ENCODE results near the gene PLEKHG7. TPM values are rescaled to one million over a fixed set of nuclear protein-coding genes. Genes with fewer than 3 reads are reported as not detected.

Gene PLEKHG7
- total and polyA plus RNA-seq, 4 donors, result 0.08 to 0.28 (median 0.13) TPM

DNA sequence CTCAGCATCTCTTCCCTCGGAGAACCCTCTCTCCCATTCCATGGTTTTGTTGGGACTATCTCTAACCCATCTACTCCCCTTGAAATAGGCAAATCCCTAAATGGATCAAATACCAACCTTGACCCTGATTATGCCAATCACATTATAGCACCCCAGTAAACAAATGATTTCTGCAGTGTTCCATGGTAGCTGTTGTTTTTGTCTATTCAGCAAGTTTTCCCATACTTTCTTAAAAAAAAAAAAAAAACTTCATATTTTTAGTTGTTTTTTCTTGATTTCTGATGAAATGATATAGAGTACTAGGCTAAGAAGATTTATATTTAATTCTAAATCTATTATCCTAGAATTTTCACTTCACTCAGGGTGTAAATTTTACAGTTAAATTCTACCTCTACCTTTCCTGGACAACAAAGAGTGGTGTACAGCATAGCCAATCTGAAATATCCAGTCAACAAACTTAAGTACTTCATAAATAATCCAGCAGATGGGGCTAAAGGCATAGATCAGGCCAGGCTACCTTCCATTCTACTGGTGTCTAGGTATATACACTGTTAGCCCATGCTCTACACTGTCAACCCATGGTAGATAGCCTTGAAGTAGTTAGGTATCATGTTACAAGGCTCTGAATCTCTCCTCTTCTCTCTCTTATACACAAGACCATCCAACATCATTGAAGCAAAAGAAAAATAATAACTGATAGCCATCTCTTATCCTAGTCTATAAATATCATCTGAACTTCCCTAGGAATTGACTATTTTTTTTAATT, 82.2 kb downstream of the PLEKHG7 start:
- TF ChIP-seq, protein P1, sequence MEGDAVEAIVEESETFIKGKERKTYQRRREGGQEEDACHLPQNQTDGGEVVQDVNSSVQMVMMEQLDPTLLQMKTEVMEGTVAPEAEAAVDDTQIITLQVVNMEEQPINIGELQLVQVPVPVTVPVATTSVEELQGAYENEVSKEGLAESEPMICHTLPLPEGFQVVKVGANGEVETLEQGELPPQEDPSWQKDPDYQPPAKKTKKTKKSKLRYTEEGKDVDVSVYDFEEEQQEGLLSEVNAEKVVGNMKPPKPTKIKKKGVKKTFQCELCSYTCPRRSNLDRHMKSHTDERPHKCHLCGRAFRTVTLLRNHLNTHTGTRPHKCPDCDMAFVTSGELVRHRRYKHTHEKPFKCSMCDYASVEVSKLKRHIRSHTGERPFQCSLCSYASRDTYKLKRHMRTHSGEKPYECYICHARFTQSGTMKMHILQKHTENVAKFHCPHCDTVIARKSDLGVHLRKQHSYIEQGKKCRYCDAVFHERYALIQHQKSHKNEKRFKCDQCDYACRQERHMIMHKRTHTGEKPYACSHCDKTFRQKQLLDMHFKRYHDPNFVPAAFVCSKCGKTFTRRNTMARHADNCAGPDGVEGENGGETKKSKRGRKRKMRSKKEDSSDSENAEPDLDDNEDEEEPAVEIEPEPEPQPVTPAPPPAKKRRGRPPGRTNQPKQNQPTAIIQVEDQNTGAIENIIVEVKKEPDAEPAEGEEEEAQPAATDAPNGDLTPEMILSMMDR (IDR thresholded peaks at IDR 0.05; ENCODE audit: low read depth, low read length, missing input control), result peak; percentile 63
- TF ChIP-seq RAD21 (IDR thresholded peaks at IDR 0.05) (peak; percentile 91 to 93), NR2F2 (IDR thresholded peaks at IDR 0.05) (no peak), GABPA (IDR thresholded peaks at IDR 0.05 in 1 of 2, conservative IDR thresholded peaks at IDR 0.05 in 1 of 2) (no peak), HNF4G (IDR thresholded peaks at IDR 0.05) (no peak), FOXA2 (IDR thresholded peaks at IDR 0.05) (no peak)
- TF ChIP-seq, protein P2, sequence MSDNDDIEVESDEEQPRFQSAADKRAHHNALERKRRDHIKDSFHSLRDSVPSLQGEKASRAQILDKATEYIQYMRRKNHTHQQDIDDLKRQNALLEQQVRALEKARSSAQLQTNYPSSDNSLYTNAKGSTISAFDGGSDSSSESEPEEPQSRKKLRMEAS (IDR thresholded peaks at IDR 0.05), result peak; percentile 14
- WGBS, result 80% methylated on average over 1 of the region's 1 CpG
- Histone ChIP-seq H3K27me3 (ENCODE audit: control insufficient read depth in 4 of 4, insufficient read depth in 4 of 4, low read length in 3 of 4) (no peaks in the 10 kb centered on the region), H3K36me3 (ENCODE audit: control insufficient read depth in 4 of 4, insufficient read depth in 3 of 4, low read depth in 1 of 4, low read length in 3 of 4) (peaks cover 0 to 3% (median 0%) of the 10 kb centered on the region in 4 donors), H3K4me3 (ENCODE audit: low read depth in 1 of 3, low read length in 3 of 3) (no peak overlapping the region), H3K4me1 (ENCODE audit: control insufficient read depth in 4 of 4, insufficient read depth in 4 of 4, low read length in 3 of 4) (no peaks in the 10 kb centered on the region), H3K9me3 (ENCODE audit: control insufficient read depth in 4 of 4, low read length in 3 of 4) (no peaks in the 10 kb centered on the region), H3K9ac (ENCODE audit: low read depth in 1 of 2, low read length in 2 of 2) (no peak overlapping the region), H3K27ac (ENCODE audit: low read depth in 1 of 2, low read length in 2 of 2) (no peak overlapping the region)
- no peak for DNase-seq (ENCODE audit: low spot score)

DNA sequence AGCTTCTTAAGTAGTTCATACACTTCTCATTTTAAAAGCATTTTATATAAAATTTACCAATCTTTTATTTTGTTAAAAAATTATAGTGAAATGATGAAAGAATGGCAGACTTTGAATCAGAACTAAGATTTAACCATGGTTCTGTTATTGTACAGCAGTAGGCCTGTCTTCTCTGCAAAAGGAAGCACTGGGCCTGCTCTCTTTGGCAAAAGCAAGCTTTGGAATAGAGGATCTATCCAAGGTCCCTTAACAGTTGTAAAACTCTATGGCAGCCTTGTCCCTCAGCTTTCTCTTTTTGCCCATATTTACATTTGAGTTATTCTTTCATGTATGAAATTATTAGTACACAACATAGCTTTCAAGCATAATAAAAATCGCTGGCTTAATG, 82.8 kb downstream of the PLEKHG7 start:
- Histone ChIP-seq H3K4me1 (ENCODE audit: control insufficient read depth in 4 of 4, insufficient read depth in 4 of 4, low read length in 3 of 4) (no peaks in the 10 kb centered on the region), H3K4me3 (ENCODE audit: low read depth in 1 of 3, low read length in 3 of 3) (no peak overlapping the region), H3K9ac (ENCODE audit: low read depth in 1 of 2, low read length in 2 of 2) (no peak overlapping the region), H3K27ac (ENCODE audit: low read depth in 1 of 2, low read length in 2 of 2) (no peak overlapping the region), H3K27me3 (ENCODE audit: control insufficient read depth in 4 of 4, insufficient read depth in 4 of 4, low read length in 3 of 4) (no peaks in the 10 kb centered on the region), H3K9me3 (ENCODE audit: control insufficient read depth in 4 of 4, low read length in 3 of 4) (no peaks in the 10 kb centered on the region), H3K36me3 (ENCODE audit: control insufficient read depth in 4 of 4, insufficient read depth in 3 of 4, low read depth in 1 of 4, low read length in 3 of 4) (peaks cover 0 to 3% (median 0%) of the 10 kb centered on the region in 4 donors)
- WGBS, result 88% methylated on average over 1 of the region's 1 CpG
- no peak for DNase-seq (ENCODE audit: low spot score)
- TF ChIP-seq, protein P2 (IDR thresholded peaks at IDR 0.05), result no peak
- TF ChIP-seq GABPA (IDR thresholded peaks at IDR 0.05 in 1 of 2, conservative IDR thresholded peaks at IDR 0.05 in 1 of 2) (no peak), HNF4G (IDR thresholded peaks at IDR 0.05) (no peak), NR2F2 (IDR thresholded peaks at IDR 0.05) (no peak), YY1 (IDR thresholded peaks at IDR 0.05) (no peak), FOXA2 (IDR thresholded peaks at IDR 0.05) (no peak), FOXA1 (IDR thresholded peaks at IDR 0.05) (no peak), HNF4A (conservative IDR thresholded peaks at IDR 0.05) (no peak), RAD21 (IDR thresholded peaks at IDR 0.05) (no peak), TAF1 (conservative IDR thresholded peaks at IDR 0.05) (no peak), JUND (IDR thresholded peaks at IDR 0.05) (no peak), SP1 (IDR thresholded peaks at IDR 0.05) (no peak), RXRA (IDR thresholded peaks at IDR 0.05) (no peak), EGR1 (IDR thresholded peaks at IDR 0.05; ENCODE audit: low read depth in 2 of 2) (no peak)
- TF ChIP-seq, protein P3, sequence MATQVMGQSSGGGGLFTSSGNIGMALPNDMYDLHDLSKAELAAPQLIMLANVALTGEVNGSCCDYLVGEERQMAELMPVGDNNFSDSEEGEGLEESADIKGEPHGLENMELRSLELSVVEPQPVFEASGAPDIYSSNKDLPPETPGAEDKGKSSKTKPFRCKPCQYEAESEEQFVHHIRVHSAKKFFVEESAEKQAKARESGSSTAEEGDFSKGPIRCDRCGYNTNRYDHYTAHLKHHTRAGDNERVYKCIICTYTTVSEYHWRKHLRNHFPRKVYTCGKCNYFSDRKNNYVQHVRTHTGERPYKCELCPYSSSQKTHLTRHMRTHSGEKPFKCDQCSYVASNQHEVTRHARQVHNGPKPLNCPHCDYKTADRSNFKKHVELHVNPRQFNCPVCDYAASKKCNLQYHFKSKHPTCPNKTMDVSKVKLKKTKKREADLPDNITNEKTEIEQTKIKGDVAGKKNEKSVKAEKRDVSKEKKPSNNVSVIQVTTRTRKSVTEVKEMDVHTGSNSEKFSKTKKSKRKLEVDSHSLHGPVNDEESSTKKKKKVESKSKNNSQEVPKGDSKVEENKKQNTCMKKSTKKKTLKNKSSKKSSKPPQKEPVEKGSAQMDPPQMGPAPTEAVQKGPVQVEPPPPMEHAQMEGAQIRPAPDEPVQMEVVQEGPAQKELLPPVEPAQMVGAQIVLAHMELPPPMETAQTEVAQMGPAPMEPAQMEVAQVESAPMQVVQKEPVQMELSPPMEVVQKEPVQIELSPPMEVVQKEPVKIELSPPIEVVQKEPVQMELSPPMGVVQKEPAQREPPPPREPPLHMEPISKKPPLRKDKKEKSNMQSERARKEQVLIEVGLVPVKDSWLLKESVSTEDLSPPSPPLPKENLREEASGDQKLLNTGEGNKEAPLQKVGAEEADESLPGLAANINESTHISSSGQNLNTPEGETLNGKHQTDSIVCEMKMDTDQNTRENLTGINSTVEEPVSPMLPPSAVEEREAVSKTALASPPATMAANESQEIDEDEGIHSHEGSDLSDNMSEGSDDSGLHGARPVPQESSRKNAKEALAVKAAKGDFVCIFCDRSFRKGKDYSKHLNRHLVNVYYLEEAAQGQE (IDR thresholded peaks at IDR 0.05), result no peak
- TF ChIP-seq, protein P1 (IDR thresholded peaks at IDR 0.05; ENCODE audit: low read depth, low read length, missing input control), result no peak
- TF ChIP-seq, protein P4, sequence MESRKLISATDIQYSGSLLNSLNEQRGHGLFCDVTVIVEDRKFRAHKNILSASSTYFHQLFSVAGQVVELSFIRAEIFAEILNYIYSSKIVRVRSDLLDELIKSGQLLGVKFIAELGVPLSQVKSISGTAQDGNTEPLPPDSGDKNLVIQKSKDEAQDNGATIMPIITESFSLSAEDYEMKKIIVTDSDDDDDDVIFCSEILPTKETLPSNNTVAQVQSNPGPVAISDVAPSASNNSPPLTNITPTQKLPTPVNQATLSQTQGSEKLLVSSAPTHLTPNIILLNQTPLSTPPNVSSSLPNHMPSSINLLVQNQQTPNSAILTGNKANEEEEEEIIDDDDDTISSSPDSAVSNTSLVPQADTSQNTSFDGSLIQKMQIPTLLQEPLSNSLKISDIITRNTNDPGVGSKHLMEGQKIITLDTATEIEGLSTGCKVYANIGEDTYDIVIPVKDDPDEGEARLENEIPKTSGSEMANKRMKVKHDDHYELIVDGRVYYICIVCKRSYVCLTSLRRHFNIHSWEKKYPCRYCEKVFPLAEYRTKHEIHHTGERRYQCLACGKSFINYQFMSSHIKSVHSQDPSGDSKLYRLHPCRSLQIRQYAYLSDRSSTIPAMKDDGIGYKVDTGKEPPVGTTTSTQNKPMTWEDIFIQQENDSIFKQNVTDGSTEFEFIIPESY (IDR thresholded peaks at IDR 0.05), result no peak
- TF ChIP-seq, protein P5, sequence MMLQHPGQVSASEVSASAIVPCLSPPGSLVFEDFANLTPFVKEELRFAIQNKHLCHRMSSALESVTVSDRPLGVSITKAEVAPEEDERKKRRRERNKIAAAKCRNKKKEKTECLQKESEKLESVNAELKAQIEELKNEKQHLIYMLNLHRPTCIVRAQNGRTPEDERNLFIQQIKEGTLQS (IDR thresholded peaks at IDR 0.05), result no peak
